ENCODE measurements around the gene HSPE1.

The HSPE1 gene

GRCh38 chr2:197504512-197504911, 4.3 kb downstream of the HSPE1 start:
- no peak overlapping the region for H3K4me3 ChIP-seq (ENCODE audit: control insufficient read depth, low read depth, low read length)
- TF ChIP-seq CTCF (conservative IDR thresholded peaks at IDR 0.05; ENCODE audit: control insufficient read depth, insufficient read depth, low read depth, low read length): no peak
- no peak for DNase-seq (ENCODE audit: low read depth)

- no peak overlapping the region for H3K4me3 ChIP-seq (ENCODE audit: control insufficient read depth, low read depth, low read length)
- TF ChIP-seq CTCF (conservative IDR thresholded peaks at IDR 0.05; ENCODE audit: control insufficient read depth, insufficient read depth, low read depth, low read length): no peak
- DNase-seq (ENCODE audit: low read depth): no peak
Observed at GRCh38 chr2:197506658-197507057, 6.5 kb downstream of the HSPE1 start.

GRCh38 chr2:197513915-197514314, 13.7 kb downstream of the HSPE1 start:
- no peak for TF ChIP-seq CTCF (conservative IDR thresholded peaks at IDR 0.05; ENCODE audit: control insufficient read depth, insufficient read depth, low read depth, low read length)
- no peak overlapping the region for H3K4me3 ChIP-seq (ENCODE audit: control insufficient read depth, low read depth, low read length)
- DNase-seq (ENCODE audit: low read depth): no peak

GRCh38 chr2:197514754-197515153, 14.6 kb downstream of the HSPE1 start:
- no peak for TF ChIP-seq CTCF (conservative IDR thresholded peaks at IDR 0.05; ENCODE audit: control insufficient read depth, insufficient read depth, low read depth, low read length)
- H3K4me3 ChIP-seq (ENCODE audit: control insufficient read depth, low read depth, low read length): peak overlapping the region; percentile 91
- peak; percentile 15 for DNase-seq (ENCODE audit: low read depth)

- no peak for TF ChIP-seq CTCF (conservative IDR thresholded peaks at IDR 0.05; ENCODE audit: control insufficient read depth, insufficient read depth, low read depth, low read length)
- peak; percentile 67 for DNase-seq (ENCODE audit: low read depth)
- H3K4me3 ChIP-seq (ENCODE audit: control insufficient read depth, low read depth, low read length): peak overlapping the region; percentile 91
Observed at GRCh38 chr2:197515315-197515738, 15.1 kb downstream of the HSPE1 start.

GRCh38 chr2:197515739-197516392, 15.7 kb downstream of the HSPE1 start, which contains the start of gene MOB4:
TSS of gene MOB4 (plus strand) at chr2:197516066. CDS start at chr2:197516087, 21 bp downstream.
- no peak for TF ChIP-seq CTCF (conservative IDR thresholded peaks at IDR 0.05; ENCODE audit: control insufficient read depth, insufficient read depth, low read depth, low read length)
- peak; percentile 91 for DNase-seq (ENCODE audit: low read depth)
- peak within 1 kb of the TSS; percentile 91 for H3K4me3 ChIP-seq (ENCODE audit: control insufficient read depth, low read depth, low read length)
